Hindlimb muscle (tissue), 1 donor: ENCODE results near the gene ZNF670. TPM values are rescaled to one million over a fixed set of nuclear protein-coding genes. Genes with fewer than 3 reads are reported as not detected.

ENCODE experiments used
- DNase-seq: peaks from one replicate; pipeline ENCODE4 v3.0.0-alpha.2; 2013
- polyA plus RNA-seq: library from polyadenylated mRNA; unstranded; fragments of 120-200 nt; gene quantifications from one replicate; pipeline ENCODE4 v1.2.1, GENCODE V29; 2013; ENCODE audit not compliant: insufficient read length

The ZNF670 gene
- polyA plus RNA-seq, 1 donor: 2.6 TPM

- DNase-seq: peak; percentile 97
These were observed 25.4 kb upstream of the ZNF670 start, which contains the start of gene ZNF669 for GRCh38 chr1:247103859-247104591. TSS of gene ZNF669 (minus strand) at chr1:247104356. CDS start at chr1:247104199, 157 bp downstream.

- DNase-seq: no peak
These were observed 23.8 kb upstream of the ZNF670 start for GRCh38 chr1:247102381-247102780.

GRCh38 chr1:247100676-247101279, 22.2 kb upstream of the ZNF670 start:
- no peak for DNase-seq

- no peak for DNase-seq
These were observed 18.3 kb upstream of the ZNF670 start for GRCh38 chr1:247096958-247097357.

- no peak for DNase-seq
These were observed 17.9 kb upstream of the ZNF670 start for GRCh38 chr1:247096544-247096943.

GRCh38 chr1:247096112-247096511, 17.5 kb upstream of the ZNF670 start:
- no peak for DNase-seq

- DNase-seq: no peak
These were observed 11.8 kb upstream of the ZNF670 start for GRCh38 chr1:247090455-247090854.

- DNase-seq: no peak
These were observed 11.2 kb upstream of the ZNF670 start for GRCh38 chr1:247089616-247090375.

GRCh38 chr1:247088967-247089366, 10.4 kb upstream of the ZNF670 start:
- DNase-seq: no peak

- no peak for DNase-seq
These were observed 8.6 kb upstream of the ZNF670 start for GRCh38 chr1:247087256-247087655.

- no peak for DNase-seq
These were observed 6.7 kb upstream of the ZNF670 start for GRCh38 chr1:247085310-247085709.

GRCh38 chr1:247084771-247085170, 6.2 kb upstream of the ZNF670 start:
- DNase-seq: no peak

GRCh38 chr1:247079141-247079874, 697 bp upstream of the ZNF670 start:
- no peak for DNase-seq

- no peak for DNase-seq
These were observed 744 bp downstream of the ZNF670 start for GRCh38 chr1:247077876-247078257.

- DNase-seq: no peak
These were observed 1.4 kb downstream of the ZNF670 start for GRCh38 chr1:247077213-247077612.

- DNase-seq: no peak
These were observed 8.0 kb downstream of the ZNF670 start for GRCh38 chr1:247070645-247071044.

- DNase-seq: no peak
These were observed 14.3 kb downstream of the ZNF670 start for GRCh38 chr1:247064304-247064703.

- peak; percentile 28 for DNase-seq
These were observed 17.8 kb downstream of the ZNF670 start for GRCh38 chr1:247060771-247061170.

GRCh38 chr1:247056071-247056470, 22.5 kb downstream of the ZNF670 start:
- DNase-seq: no peak

GRCh38 chr1:247054992-247055415, 23.6 kb downstream of the ZNF670 start:
- DNase-seq: no peak

GRCh38 chr1:247047702-247048101, 30.9 kb downstream of the ZNF670 start:
- no peak for DNase-seq

- no peak for DNase-seq
These were observed 31.4 kb downstream of the ZNF670 start for GRCh38 chr1:247047260-247047659.

- DNase-seq: no peak
These were observed 35.2 kb downstream of the ZNF670 start for GRCh38 chr1:247043406-247043805.
